ENCODE data around the gene VAV3. TPM values are rescaled to one million over a fixed set of nuclear protein-coding genes. Genes with fewer than 3 reads are reported as not detected.
"Not testable (repeated sequence)": the region's sequence is repeated elsewhere in the genome, so short reads cannot be mapped to it uniquely, and the experiment has no call there.

Gene VAV3
- total RNA-seq, 1 donor from 2014 or later: 50.7 TPM

DNA sequence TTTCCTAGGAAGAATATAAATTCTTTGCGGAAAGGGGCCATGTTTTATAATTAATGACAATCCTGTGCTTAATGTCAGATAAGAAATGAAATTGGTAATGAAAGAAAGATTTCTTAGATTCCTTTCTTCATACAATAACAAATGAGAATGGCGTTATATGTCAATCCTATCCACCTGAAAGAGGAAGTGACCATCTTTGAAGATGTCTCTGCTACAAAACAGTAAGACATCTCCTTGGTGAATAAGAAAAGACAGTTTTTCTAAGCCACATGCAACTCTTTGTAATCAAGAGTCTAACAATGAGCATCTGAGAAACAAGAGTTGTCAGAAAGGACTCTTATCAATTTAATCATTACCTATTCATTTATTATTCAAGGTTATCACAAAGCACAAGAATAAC, 286.0 kb downstream of the VAV3 start:
- no peak for ATAC-seq

DNA sequence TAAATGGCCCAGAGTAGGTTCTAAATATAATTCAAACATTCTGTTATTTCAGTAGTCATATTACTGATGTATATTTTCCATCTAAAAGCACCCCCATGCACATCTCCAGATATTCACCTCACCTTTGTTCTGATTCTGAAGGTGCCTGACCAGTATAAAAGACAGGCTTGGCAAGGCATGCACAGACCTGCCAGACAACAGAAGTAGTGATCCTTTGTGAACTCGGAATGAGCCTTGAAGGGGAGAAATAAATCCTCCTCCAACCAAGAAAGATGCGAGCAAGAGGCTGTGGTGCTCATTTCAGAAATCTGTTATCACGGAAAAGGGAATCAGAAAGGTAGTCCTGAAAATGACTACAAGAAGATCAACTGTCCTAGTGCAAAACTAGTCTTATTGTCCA, 287.3 kb downstream of the VAV3 start:
- peak; percentile 85 for ATAC-seq

DNA sequence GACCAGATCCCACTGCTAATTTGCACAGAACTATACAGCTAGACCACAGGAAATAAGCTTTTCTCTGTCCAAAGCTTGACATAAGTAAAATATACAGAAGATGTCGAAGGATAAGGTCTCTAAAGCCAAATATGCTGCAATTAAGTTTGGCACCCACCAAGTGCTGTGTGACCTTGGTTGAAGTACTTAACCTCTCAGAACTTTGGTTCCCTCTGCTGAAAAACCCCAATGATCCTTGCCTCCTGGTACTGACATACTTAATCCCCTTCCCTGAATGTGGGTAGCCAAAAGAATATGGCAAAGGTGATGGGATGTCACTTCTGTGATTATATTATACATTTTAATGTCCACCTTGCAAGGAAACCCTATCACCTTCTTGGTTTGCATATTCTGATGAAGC, 290.5 kb downstream of the VAV3 start:
- ATAC-seq: no peak

DNA sequence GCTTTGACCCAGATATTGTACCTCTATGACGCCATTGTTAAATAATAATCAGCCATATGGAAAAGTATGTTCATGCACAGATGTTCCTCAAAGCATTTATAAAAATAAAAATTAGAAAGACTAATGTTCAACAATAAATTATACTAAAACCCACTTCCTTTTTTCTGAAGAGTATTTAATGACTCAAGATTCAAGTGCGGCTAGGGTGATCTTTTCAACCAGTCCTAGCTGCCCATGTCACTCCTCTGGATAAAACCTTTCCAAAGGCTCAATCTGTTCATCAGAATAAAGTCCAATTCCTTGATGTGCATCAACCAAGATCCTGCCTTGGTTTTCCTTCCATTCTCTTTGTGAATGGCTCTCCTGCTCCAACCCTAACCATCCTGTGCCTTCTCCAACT, 292.0 kb downstream of the VAV3 start:
- ATAC-seq: no peak

DNA sequence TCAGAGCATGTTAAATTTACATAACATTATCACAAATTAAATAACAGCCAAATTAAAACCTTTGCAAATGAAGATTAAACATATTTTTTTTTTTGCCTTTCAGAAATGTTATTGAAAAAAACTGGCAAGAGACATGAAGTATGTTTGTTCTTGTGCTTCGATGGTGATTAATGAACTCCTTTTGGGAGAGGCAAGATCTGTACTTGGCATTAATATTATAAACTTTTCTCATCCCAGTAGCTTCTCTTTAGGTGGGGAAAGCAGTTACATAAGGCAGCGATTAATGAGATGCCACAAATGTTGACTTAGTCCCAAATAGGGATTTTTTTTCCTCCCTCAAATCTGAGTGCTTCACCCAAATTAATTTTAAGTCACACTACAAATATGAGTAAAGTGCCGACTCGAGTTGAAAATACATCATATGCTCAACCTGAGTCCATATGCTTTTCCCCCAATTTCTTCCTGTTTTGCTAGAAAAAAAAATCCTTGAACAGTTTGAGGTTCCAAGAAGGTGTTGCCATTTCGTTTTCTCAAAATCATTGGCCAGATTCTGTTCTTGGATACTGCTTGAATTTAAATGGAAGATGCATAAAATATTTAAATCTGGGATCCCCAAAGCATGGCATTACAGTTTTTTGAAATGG, 294.5 kb downstream of the VAV3 start:
- no peak for ATAC-seq

DNA sequence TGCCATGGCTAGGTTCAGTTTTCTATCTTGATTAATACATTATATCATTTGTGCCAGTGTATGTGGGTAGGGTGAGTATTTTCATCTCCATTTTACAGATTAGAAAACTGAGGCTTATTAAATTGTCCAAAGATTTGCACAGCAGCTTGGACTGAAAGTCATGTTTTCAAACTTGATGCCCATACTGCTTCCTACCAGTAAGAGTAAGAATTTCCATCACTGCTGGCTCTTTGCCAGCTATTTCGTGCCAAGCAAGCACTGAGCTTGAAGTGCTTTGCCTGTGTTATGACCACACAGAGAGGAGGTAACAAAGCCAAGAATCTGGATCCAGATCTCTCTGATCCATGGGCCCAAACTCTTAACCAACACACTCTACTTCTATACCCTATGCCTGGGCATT, 295.0 kb downstream of the VAV3 start:
- peak; percentile 77 for ATAC-seq

DNA sequence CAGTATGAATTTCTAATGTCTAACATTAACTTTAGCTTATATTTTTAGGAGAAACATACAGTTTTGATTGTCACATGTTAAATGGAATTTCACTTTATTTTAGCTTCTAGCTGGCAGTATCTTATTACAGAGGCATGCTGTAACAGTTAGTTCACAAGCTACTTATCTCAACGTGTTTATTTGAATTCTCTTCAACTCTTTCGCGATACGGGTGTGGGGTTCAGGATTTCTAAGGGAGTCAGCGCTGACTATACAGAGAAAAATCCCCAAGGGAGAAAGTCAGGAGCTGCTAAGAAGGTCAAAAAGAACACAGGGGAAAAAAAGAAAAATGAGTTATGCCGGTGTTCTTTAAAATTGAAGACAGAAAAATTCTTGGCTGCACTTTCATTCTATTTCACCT, 296.2 kb downstream of the VAV3 start:
- no peak for ATAC-seq

DNA sequence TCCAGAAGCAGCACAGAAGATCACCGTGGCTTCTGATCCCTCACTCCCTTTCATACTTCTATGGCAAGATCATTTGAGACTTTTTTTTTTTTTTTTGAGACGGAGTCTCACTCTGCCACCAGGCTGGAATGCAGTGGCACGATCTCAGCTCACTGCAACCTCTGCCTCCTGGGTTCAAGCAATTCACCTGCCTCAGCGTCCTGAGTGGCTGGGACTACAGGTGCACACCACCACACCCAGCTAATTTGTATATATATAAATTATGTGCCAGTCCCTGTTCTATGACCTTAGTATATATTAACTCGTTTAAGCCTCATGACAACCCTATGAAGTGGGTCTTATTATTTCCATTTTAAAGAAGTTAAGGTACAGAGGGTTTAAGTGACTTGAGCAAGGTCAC, 298.5 kb downstream of the VAV3 start:
- ATAC-seq: no peak

DNA sequence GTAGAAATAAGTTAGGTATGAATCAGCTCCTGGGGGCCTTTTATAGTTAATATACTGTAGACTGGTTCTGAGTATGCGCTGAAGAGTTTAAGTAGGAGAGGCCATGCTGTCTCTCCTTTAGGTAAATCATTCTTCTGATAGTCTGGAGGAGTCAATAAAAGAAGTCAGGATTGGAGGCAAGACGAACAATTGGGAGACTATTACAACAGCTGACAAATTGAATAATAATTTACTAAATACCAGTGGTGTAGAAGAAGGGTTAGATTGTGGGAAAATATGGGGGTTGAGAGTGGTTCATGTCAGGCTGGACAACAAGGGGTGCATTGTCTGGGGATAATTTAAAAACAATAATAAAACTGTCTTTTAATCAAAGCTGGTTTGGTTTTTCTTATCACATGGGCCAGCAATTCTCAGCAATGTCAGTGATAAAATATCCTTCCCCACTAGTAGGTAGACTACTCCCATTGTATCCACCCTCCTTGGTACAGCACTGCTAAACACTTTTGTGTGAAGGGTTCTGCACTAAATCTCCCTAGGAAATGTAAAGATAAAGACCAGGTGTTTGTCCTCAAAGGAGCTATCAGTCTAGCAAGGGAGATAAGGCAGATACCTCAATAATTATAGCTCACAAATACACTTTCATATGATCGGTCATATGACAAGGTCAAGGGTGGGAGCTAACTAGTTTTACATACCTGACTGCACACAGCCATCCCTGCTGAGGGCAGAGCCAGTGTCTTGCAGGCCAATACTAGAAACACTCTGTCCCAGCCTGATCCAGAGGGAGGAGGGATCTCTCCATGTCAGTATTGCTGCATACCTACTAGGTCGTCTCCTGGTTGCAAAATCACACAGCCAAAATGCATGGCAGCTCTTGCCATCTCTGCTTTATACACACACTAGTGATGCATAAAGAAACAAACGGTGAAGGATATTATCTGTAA, 299.7 kb downstream of the VAV3 start:
- no peak for ATAC-seq

DNA sequence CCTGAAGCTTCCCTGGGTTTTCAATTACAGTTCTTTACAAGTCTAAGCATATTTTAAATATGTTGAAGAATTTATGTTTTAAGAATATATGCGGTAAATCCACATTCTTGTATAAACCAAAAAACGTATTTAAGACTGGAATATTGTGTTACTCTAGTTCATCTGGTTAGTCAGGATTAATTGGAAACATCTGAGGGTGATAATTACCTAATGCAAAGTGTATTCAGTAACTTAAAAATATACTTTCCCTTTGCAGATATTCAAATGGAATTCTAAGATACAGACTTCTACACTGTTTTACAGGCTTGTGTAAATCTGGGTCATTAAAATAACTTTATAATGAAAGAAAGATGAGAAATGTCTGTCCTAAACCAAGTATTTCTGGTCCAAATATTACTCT, 302.0 kb downstream of the VAV3 start:
- ATAC-seq: peak; percentile 12

DNA sequence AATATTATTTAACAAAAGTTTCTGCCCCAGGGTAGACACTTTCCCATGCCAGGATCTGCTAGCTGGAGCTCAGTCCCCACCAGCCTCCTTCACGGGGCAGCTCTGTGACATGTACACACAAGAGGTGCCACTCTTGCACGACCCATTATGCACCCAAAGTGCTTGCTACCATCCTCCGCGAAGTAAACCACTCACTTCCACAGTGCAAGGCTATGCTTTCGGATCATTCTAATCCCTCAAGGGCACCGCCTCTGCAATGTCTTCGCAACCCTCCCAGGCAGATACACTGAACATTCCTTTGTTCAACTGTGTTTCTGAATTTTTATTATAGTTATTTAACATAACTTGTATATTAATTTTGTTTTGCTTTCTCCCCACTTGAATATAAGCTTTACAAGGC, 303.8 kb downstream of the VAV3 start:
- peak; percentile 71 for ATAC-seq

DNA sequence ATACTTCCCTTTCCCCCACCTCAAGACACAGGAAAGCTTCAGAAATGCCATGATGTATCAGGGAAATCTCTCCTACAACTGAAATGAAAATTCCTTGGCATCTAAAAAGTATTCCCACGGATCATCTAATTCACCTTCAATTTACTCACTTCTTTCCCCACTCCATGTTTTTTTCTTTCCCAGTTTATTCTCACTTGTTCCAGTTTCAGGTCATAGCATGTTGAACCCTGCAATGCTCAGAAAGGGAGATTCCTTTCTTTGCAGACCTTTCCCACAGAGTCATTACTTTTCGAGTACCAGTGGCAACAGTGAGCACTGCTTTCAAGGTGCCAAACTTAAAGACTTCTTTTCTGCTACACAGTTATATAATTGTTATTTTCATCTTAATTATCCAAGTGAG, 305.0 kb downstream of the VAV3 start:
- ATAC-seq: no peak

DNA sequence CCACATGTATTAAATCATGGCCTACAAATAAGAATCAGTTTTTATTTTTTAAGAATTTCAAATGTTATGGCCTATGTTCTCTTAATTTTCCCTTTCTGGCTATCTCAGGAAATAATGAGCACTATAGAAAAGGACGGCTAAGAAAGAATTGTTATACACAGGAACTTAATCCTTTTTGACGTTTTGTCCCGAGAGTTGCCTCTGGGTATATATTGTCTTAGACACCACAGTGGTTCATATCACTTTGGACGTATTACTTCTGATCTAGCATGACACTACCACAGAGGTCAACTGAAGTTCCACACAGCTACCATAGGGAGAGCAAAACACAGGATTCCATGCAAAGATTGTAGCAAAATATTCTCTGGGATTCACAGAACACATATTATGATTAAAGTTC, 307.6 kb downstream of the VAV3 start:
- no peak for ATAC-seq

DNA sequence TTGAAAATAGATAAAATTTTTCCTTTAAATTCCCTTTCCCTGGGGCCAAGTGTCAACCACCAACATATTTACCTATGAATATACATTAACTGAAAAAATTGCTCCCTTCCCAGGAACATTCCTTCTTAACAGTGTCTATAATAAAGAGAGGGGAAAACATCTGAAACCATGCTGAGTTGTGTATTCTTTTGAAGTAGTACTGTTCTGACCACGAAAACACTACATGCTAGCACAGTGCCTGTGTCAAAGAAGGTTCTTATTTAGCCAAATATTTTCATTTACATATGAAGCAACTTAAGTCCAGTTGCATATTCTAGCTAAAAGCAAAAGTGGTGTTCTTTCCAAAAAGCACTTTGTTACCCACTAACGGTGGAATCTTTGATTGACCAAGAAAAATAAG, 311.2 kb downstream of the VAV3 start:
- no peak for ATAC-seq

DNA sequence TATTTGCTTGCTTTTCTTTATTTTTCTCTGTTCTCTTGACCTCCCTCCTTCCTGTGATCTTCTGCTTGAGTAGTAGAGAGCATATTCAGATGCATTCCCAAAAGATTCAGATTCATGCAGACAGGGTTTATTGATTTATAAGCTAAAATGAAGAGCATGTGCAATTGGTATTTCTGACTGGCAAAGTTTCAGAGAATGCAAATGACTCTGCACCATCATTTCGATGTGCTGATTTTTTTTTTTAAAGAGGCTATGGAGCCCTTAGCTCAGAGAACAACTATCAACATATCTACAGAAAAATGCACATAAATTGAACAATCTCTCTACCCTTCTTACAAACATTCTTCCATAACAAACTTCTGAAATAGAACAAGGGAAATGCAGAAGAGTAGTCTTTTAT, 312.0 kb downstream of the VAV3 start:
- ATAC-seq: no peak

DNA sequence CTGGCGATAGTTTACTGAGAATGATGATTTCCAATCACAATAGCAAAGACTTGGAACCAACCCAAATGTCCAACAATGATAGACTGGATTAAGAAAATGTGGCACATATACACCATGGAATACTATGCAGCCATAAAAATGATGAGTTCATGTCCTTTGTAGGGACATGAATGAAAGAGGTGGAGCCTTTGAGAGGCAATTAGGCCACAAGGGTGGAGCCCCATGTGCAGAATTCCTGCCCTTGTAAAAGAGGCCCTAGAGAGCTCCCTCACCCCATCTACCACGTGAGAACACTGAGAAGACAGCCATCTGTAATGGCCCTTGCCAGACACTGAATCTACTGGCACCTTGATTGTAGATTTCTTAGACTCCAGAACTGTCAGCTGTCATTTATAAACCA, 314.2 kb downstream of the VAV3 start:
- not testable (repeated sequence) for ATAC-seq

DNA sequence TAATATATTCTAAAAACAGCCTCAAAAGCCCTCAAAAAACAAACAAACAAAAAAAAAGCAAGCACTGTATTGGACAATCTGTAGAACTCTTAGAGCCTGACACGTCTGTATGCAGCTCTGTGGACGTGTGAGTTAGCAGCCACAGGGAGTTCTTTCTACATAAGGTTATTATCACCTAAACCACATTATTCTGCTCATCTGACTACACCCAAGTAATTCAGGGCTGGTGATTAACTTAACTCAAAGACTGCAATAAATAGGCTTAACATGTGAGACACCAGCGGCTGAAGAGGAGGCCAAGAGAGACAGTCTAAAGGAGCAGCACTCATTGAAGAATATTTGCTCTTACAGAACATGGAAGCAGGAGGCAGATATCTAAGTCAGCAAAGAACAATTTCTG, 316.0 kb downstream of the VAV3 start:
- peak; percentile 61 for ATAC-seq

DNA sequence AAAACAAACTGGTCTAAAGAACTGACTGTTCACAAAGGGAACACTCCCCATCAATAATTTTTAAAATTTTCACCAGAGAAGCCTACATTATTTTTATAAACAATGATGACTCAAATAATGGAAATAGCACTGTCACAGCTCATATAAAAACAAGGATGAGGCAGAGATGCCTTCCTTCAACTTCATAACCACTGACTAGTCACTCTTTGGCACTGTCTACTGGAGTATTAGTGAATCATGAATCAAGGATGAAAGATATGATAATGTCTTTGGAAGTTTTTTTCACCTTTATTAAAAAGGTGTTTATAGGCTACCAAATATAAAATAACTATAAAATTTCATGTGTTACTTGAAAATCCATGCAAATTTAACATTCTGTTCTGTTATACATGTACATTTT, 316.9 kb downstream of the VAV3 start:
- ATAC-seq: peak; percentile 91

DNA sequence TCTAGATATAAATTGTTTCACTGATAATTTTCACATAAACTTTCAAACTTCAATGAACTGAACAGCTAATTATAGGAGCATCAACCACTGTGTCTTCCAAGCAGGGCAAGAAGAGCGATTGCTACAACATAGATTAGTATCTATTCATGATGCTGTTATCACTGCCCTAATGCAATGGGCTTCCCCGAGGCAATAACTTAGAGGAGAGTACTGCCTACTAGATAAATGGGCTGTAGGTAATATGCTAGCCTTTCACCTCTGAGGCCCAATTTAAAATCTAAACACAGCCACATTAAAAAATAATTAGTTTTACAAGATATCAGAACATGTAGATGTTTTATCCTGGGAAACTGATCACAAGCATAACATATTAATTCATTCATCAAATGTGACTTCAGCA, 318.0 kb downstream of the VAV3 start:
- ATAC-seq: no peak

DNA sequence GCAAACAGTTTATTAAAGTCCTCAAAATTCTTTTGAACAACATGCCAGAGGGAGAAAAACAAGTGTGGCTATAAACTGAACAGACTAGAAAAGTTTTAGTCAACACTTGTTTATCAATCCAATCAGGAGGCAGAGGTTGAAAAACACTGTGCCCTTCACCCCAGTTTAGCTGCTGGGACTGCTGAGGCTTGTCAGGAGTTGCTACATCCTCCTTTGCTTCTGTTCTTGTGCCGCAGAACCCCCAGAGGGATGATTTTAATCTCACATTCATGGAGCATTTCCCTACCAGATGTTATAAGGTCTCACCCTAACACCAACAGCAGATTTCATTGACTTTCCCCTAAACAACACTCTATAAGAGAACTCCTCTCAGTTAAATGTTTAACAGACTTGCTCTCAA, 321.2 kb downstream of the VAV3 start:
- ATAC-seq: no peak

DNA sequence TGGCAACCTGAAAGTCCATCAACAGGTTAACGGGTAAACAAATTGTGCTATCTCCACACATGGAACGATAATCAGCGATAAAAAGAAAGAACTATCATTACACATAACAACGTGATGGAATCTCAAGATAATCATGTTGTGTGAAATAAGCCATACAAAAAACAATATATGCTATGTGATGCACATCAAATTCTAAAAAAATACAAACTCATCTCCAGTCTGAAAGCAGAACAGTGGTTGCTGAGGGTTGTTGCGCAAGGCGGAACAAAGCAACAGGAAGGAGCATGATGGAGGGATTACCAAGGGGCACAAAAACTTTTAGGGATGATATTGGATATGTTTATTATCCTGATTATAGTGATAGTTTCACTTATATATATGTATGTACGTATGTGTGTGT, 324.8 kb downstream of the VAV3 start:
- no peak for ATAC-seq

DNA sequence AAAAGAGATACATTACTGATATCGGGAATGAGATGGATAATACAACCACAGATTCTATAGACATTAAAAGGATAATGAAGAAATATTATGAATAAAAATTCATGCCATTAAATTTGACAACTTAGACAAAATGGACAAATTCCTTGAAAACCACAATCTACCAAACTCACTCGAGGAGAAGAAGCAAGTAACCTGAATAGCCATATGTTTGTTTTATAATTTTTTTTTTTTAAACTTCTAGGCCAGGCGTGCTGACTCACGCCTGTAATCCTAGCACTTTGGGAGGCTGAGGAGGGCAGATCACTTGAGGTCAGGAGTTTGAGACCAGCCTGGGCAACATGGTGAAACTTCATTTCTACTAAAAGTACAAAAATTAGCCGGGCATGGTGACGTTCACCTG, 327.9 kb downstream of the VAV3 start:
- no peak for ATAC-seq

DNA sequence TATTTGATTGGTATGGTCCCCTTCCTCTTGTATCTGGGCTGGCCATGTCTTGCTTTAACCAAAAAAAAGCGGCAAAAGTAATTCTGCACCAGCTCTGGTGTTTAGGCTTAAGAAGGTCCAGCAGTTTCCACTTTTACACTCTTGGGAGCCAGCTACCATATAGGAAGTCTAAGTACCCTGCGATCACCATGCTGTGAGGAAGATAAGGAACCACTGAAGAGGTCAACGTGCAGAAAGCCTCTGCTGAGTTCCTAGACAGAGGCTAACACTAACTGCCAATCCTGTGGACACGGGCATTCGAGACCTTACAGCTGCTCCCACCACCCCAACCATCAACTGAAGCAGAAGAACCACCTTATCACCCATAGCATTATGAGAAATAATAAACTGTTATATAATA, 331.4 kb downstream of the VAV3 start:
- ATAC-seq: no peak

DNA sequence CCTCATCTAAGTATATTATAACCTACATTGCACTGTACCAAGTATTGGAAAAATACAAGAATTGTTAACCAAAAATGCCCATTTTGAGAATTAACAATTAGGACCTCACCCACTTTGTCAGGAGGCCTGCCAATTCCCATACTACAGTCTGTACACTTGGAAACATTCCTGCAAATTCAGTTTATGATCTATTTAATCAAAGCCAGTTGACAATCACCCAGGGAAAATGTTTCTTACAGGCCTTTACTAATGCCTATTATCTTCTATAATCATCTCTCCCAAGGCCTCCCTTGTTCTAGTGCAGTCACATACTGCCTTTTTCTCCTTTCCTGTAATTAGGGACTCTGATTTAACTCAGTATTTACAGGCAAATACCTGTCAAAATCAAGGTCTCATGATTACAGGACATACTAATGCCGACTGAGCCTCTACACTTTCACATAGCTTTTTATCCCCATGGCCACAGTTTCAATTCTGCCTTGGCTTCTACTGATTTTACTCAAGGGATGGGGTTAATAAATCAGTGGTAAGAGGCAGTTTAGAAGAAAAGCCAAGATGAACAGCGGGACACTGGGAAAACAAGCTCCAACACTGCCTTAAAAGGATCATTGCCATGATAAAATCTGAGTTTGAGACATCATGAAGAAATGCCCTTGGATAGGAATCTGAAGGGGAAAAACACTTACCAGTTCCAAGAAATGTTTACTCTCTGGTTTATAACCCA, 338.7 kb downstream of the VAV3 start:
- ATAC-seq: no peak

All from esophagus mucosa (tissue), 1 donor.